Astrocyte (in vitro differentiated cells and primary cell): ENCODE results near the gene TNFRSF4. TPM values are rescaled to one million over a fixed set of nuclear protein-coding genes. Genes with fewer than 3 reads are reported as not detected.
"Not testable (repeated sequence)": the region's sequence is repeated elsewhere in the genome, so short reads cannot be mapped to it uniquely, and the experiment has no call there.

ENCODE experiments used
- DNase-seq: peaks from one replicate; pipeline ENCODE4 v3.0.0-alpha.2; 2010; ENCODE audit warnings: low read depth
- FAIRE-seq: peaks from 2 replicates; lab custom pipeline; 2011; peaks lifted over from hg19 to GRCh38; lab: Jason Lieb, UNC
- H2AFZ ChIP-seq: 2 replicates; pipeline ENCODE4 v1.6.0; 2012; ENCODE audit warnings: low read depth, low read length, inconsistent platforms
- H3K27ac ChIP-seq: 2 replicates; pipeline ENCODE4 v1.5.1; 2011; ENCODE audit warnings: low read depth, low read length, inconsistent platforms
- H3K27me3 ChIP-seq: 2 replicates; pipeline ENCODE4 v1.6.0; 2011; ENCODE audit warnings: low read length, inconsistent platforms; ENCODE audit not compliant: insufficient read depth
- H3K36me3 ChIP-seq: 2 replicates; pipeline ENCODE4 v1.5.1; 2011; ENCODE audit warnings: low read length, inconsistent platforms; ENCODE audit not compliant: insufficient read depth
- H3K4me1 ChIP-seq: 2 replicates; pipeline ENCODE4 v1.5.1; 2011; ENCODE audit warnings: low read length, inconsistent platforms; ENCODE audit not compliant: insufficient read depth
- H3K4me2 ChIP-seq: 2 replicates; pipeline ENCODE4 v1.6.0; 2012; ENCODE audit warnings: low read length, inconsistent platforms
- H3K4me3 ChIP-seq: 2 replicates; pipeline ENCODE4 v1.5.1; 2011; ENCODE audit warnings: low read depth, mild to moderate bottlenecking, low read length, inconsistent platforms; ENCODE audit not compliant: insufficient read depth
- H3K79me2 ChIP-seq: 2 replicates; pipeline ENCODE4 v1.6.0; 2012; ENCODE audit warnings: mild to moderate bottlenecking, low read length, inconsistent platforms; ENCODE audit not compliant: insufficient read depth
- H3K9ac ChIP-seq: 2 replicates; pipeline ENCODE4 v1.6.0; 2012; ENCODE audit warnings: mild to moderate bottlenecking, low read length, inconsistent platforms
- H3K9me3 ChIP-seq: 2 replicates; pipeline ENCODE4 v1.5.1; 2012; ENCODE audit warnings: low read depth, mild to moderate bottlenecking, low read length, inconsistent platforms; ENCODE audit not compliant: insufficient read depth
- H4K20me1 ChIP-seq: 2 replicates; pipeline ENCODE4 v1.6.0; 2012; ENCODE audit warnings: low read length, inconsistent platforms; ENCODE audit not compliant: insufficient read depth
- H3K27ac Mint-ChIP-seq: one replicate; pipeline ENCODE4 v1.8.0; 2021; ENCODE audit warnings: mild to moderate bottlenecking, mixed read lengths; ENCODE audit not compliant: unreplicated experiment
- H3K27me3 Mint-ChIP-seq: one replicate; pipeline ENCODE4 v1.8.0; 2021; ENCODE audit warnings: low read depth, mixed read lengths; ENCODE audit not compliant: unreplicated experiment
- H3K36me3 Mint-ChIP-seq: one replicate; pipeline ENCODE4 v1.8.0; 2021; ENCODE audit warnings: low read depth, mixed read lengths; ENCODE audit not compliant: unreplicated experiment
- H3K4me1 Mint-ChIP-seq: one replicate; pipeline ENCODE4 v1.8.0; 2021; ENCODE audit warnings: low read depth, mixed read lengths; ENCODE audit not compliant: unreplicated experiment
- H3K4me3 Mint-ChIP-seq: one replicate; pipeline ENCODE4 v1.8.0; 2021; ENCODE audit warnings: mild to moderate bottlenecking, moderate library complexity, mixed read lengths; ENCODE audit not compliant: unreplicated experiment
- H3K9me3 Mint-ChIP-seq: one replicate; pipeline ENCODE4 v1.8.0; 2021; ENCODE audit warnings: mild to moderate bottlenecking, mixed read lengths; ENCODE audit not compliant: unreplicated experiment
- CTCF ChIP-seq: IDR thresholded peaks from 2 replicates; pipeline ENCODE4 v1.5.1; 2011; ENCODE audit warnings: low read depth, mild to moderate bottlenecking, inconsistent platforms, low read length, moderate library complexity; ENCODE audit not compliant: insufficient read depth
- EZH2 ChIP-seq: IDR thresholded peaks from 2 replicates; pipeline ENCODE4 v1.6.1; 2012; ENCODE audit warnings: mild to moderate bottlenecking, low read length, inconsistent platforms; ENCODE audit not compliant: insufficient read depth
- total RNA-seq: library from RNA; stranded (reverse); gene quantifications from 2 replicates; pipeline ENCODE4 v1.2.1, GENCODE V29; 2021

TNFRSF4 gene
- total RNA-seq, 1 donor from 2014 or later: 0.41 TPM

DNA sequence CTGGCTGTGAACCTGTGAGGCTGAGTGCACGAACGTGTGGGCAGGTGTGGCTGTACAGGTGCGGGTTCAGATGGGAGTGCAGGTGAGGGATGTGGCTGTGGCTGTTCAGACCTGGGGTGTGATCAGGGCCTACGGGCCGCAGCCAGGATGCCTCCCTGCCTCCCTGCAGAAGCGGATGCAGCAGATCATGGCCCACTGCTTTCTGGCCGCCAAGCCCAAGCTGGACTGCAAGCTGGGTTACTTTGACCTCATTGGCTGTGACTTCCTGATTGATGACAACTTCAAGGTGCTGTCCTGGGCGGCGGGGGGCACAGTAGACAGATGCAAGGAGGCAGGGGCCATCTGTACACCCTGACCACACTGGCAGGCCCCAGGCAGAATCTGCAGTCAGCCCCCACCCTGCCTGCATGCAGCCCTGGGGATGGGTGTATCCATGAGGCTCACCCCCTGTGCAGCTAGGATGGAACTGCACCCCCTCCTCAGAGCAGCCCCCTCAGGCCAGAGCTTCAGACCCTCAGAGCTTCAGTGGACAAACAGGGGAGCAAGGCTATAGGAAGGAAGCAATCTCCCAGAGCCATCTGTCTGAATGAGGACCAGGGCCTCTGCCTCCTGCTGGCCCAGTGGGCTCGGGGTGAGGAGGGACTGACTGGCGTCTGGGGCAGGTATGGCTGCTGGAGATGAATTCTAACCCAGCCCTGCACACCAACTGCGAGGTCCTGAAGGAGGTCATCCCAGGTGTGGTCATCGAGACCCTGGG is 17.3 kb downstream of the TNFRSF4 start:
- H3K27me3 ChIP-seq: peaks cover 5% of the 10 kb centered on the region
- no peaks in the 10 kb centered on the region for H3K79me2 ChIP-seq
- TF ChIP-seq CTCF (no peak), EZH2 (no peak)
- no peak overlapping the region for H3K9ac ChIP-seq
- no peak overlapping the region for H3K4me3 ChIP-seq
- H3K27ac ChIP-seq: no peak overlapping the region
- peaks cover 25% of the 10 kb centered on the region for H3K27me3 Mint-ChIP-seq
- H3K27ac Mint-ChIP-seq: no peak overlapping the region
- DNase-seq (no peak), FAIRE-seq (no peak)
- H3K9me3 Mint-ChIP-seq: peaks cover 17% of the 10 kb centered on the region
- peaks cover 3% of the 10 kb centered on the region for H3K36me3 Mint-ChIP-seq
- no peaks in the 10 kb centered on the region for H3K4me1 ChIP-seq
- no peaks in the 10 kb centered on the region for H4K20me1 ChIP-seq
- no peak overlapping the region for H3K4me2 ChIP-seq
- no peaks in the 10 kb centered on the region for H3K4me1 Mint-ChIP-seq
- H2AFZ ChIP-seq: no peak overlapping the region
- no peak overlapping the region for H3K4me3 Mint-ChIP-seq
- no peaks in the 10 kb centered on the region for H3K36me3 ChIP-seq
- H3K9me3 ChIP-seq: no peaks in the 10 kb centered on the region

DNA sequence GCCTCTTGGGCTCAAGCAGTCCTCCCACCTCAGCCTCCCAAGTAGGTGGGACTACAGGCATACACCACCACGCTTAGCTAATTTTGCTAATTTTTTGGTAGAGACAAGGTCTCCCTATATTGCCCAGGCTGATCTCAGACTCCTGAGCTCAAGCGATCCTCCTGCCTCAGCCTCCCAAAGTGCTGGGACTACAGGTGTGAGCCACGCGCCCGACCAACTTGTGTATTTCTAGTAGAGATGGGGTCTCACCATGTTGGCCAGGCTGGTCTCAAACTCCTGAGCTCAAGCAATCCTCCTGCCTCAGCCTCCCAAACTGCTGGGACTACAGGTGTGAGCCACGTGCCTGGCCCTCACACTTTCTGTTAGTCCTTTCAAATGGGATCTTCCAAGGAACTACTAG is 18.2 kb downstream of the TNFRSF4 start:
- not testable (repeated sequence) for H4K20me1 ChIP-seq, H3K36me3 Mint-ChIP-seq, H3K4me1 Mint-ChIP-seq, H3K4me3 Mint-ChIP-seq, H3K79me2 ChIP-seq, H3K4me2 ChIP-seq, H2AFZ ChIP-seq, H3K27ac ChIP-seq, H3K9me3 ChIP-seq, DNase-seq, H3K4me3 ChIP-seq, FAIRE-seq, H3K4me1 ChIP-seq, H3K9ac ChIP-seq, H3K27ac Mint-ChIP-seq, H3K27me3 ChIP-seq, H3K36me3 ChIP-seq
- H3K9me3 Mint-ChIP-seq: peaks cover 17% of the 10 kb centered on the region
- peaks cover 26% of the 10 kb centered on the region for H3K27me3 Mint-ChIP-seq

GRCh38 chr1:1194723-1195122 is 19.2 kb downstream of the TNFRSF4 start:
- no peak overlapping the region for H3K4me2 ChIP-seq
- no peak overlapping the region for H3K9ac ChIP-seq
- no peak overlapping the region for H3K4me3 ChIP-seq
- no peaks in the 10 kb centered on the region for H3K36me3 ChIP-seq
- peaks cover 17% of the 10 kb centered on the region for H3K9me3 Mint-ChIP-seq
- peaks cover 6% of the 10 kb centered on the region for H3K27me3 ChIP-seq
- no peak overlapping the region for H3K27ac Mint-ChIP-seq
- peaks cover 3% of the 10 kb centered on the region for H3K36me3 Mint-ChIP-seq
- no peak overlapping the region for H3K27ac ChIP-seq
- no peak for TF ChIP-seq CTCF
- no peak for TF ChIP-seq EZH2
- FAIRE-seq (no peak), DNase-seq (no peak)
- peaks cover 29% of the 10 kb centered on the region for H3K27me3 Mint-ChIP-seq
- no peaks in the 10 kb centered on the region for H3K4me1 ChIP-seq
- no peak overlapping the region for H3K4me3 Mint-ChIP-seq
- H2AFZ ChIP-seq: no peak overlapping the region
- H3K79me2 ChIP-seq: no peaks in the 10 kb centered on the region
- no peaks in the 10 kb centered on the region for H3K9me3 ChIP-seq
- no peaks in the 10 kb centered on the region for H4K20me1 ChIP-seq
- no peaks in the 10 kb centered on the region for H3K4me1 Mint-ChIP-seq
